Heart left ventricle (tissue), 16 donors: ENCODE data around the gene EFCAB5. TPM values are rescaled to one million over a fixed set of nuclear protein-coding genes. Genes with fewer than 3 reads are reported as not detected.

Source experiments
- ATAC-seq, 4 donors: fragments of 200-7000 bp; cut with Tn5 transposase; one replicate each; pipeline ENCODE4 v1.9.1; 2020 to 2022; ENCODE audit warnings: moderate library complexity in 4 of 4, mild to moderate bottlenecking in 3 of 4, moderate number of reproducible peaks in 1 of 4
- DNase-seq, 5 donors: peaks; one replicate each; pipeline ENCODE4 v3.0.0-alpha.2; 2020
- H3K27ac ChIP-seq, 12 donors: fragments of 200-600 bp; sonication (generic) in 4 of 12; one replicate each; pipeline versions ENCODE4 v1.5.0 to v1.8.0; 2016 to 2022; ENCODE audit warnings: mild to moderate bottlenecking in 2 of 12
- H3K27me3 ChIP-seq, 9 donors: fragments of 200-600 bp; sonication (generic) in 2 of 9; one replicate each; pipeline versions ENCODE4 v1.5.1 to v1.8.0; 2016 to 2022; ENCODE audit warnings: mild to moderate bottlenecking in 3 of 9
- H3K36me3 ChIP-seq, 9 donors: fragments of 200-600 bp; sonication (generic) in 2 of 9; one replicate each; pipeline versions ENCODE4 v1.5.0 to v1.8.0; 2018 to 2022; ENCODE audit warnings: mild to moderate bottlenecking in 2 of 9
- H3K4me1 ChIP-seq, 12 donors: fragments of 200-600 bp; sonication (generic) in 4 of 12; one replicate each; pipeline versions ENCODE4 v1.5.0 to v1.8.0; 2016 to 2022; ENCODE audit warnings: mild to moderate bottlenecking in 3 of 12
- H3K4me3 ChIP-seq, 12 donors: fragments of 200-600 bp; sonication (generic) in 4 of 12; one replicate each; pipeline versions ENCODE4 v1.5.0 to v1.8.0; 2017 to 2022; ENCODE audit warnings: mild to moderate bottlenecking in 9 of 12, moderate library complexity in 4 of 12
- H3K9me3 ChIP-seq, 12 donors: fragments of 200-600 bp; sonication (generic) in 4 of 12; one replicate each; pipeline versions ENCODE4 v1.5.0 to v1.8.0; 2016 to 2022; ENCODE audit warnings: mild to moderate bottlenecking in 1 of 12
- POLR2A ChIP-seq, 2 donors: fragments of 450-650 bp; IDR thresholded peaks; one replicate each; pipeline ENCODE4 v1.6.1; 2017; ENCODE audit warnings: antibody characterized with exemption in 2 of 2, mild to moderate bottlenecking in 2 of 2, moderate library complexity in 2 of 2
- WGBS, 4 donors: extraction: QIAGEN DNeasy Blood & Tissue Kit in 2 of 4; methylation state at CpG; one replicate each; pipeline versions ENCODE4 v1.1.5 to v1.1.7; 2013 to 2018; 5-methylcytosine and 5-hydroxymethylcytosine counted together
- intact Hi-C, 10 donors: fragments of 100-400 bp; cut with DNase I; formaldehyde crosslinking; loops; one replicate each; pipeline versions ENCODE4 v1.11.1 to v1.14.2; 2022
- polyA plus RNA-seq, 2 donors: library from polyadenylated mRNA; stranded (reverse); fragments of 200-250 nt; gene quantifications; one replicate each; pipeline ENCODE4 v1.2.3, GENCODE V29; 2013
- total RNA-seq, 9 donors: library from RNA; depleted of rRNA in 2 of 9; stranded (reverse); fragments of >200 nt in 2 of 9; fragmentation: NEBNext Ultra II Directional in 3 of 9; extraction: Animal tissue kit (Norgen Biotek cat#: 25700) in 3 of 9; gene quantifications; one replicate each; pipeline versions ENCODE4 v1.1.0 to v1.2.4, GENCODE V29; 2016 to 2023
- TF ChIP-seq, protein P1 (sequence below), 12 donors: fragments of 200-600 bp; sonication (generic) in 4 of 12; IDR thresholded peaks; one replicate each; pipeline versions ENCODE4 v1.5.0 to v1.8.0; 2018 to 2022; ENCODE audit warnings: antibody characterized with exemption in 12 of 12, mild to moderate bottlenecking in 5 of 12
- donor health status: ischemic (EF 13 %, LVEDD 7.1; RV severe dilation, severe dysfunction).
- donor health status: healthy with polysubstance abuse.
- donor health status: DM: no; HTN: yes; CAD: no.
- donor health status: DM: no; HTN: no; CAD: no.
- donor health status: ischemic (EF 25% LVEDD 6.9; RV normal size, moderate dysfunction).
- donor health status: ischemic (EF 25% LVEDD 5.7; RV mildly dilated, moderate dysfunction).
- donor health status: healthy.
- donor health status: DM: yes; HTN: yes; CAD: no.
- donor health status: ischemic (EF 35%, LVEDD 5.7; RV mildly dilated, moderate dysfunction).
- donor health status: nonischemic (EF 11% LVEDD 7.7; RV severe dilation, severe dysfunction).
- donor health status: DM: yes; HTN: yes; CAD: no.
- donor health status: PGD.
- donor health status: ischemic (EF 29% LVEDD 5.4; RV normal size, mild dysfunction).
- donor health status: nonischemic (EF 23%, LVEDD 6.1; RV moderate dilation, normal function).

Gene EFCAB5
- total and polyA plus RNA-seq, 11 donors: 0.01 to 1.2 (median 0.61) TPM; not detected in 6

DNA sequence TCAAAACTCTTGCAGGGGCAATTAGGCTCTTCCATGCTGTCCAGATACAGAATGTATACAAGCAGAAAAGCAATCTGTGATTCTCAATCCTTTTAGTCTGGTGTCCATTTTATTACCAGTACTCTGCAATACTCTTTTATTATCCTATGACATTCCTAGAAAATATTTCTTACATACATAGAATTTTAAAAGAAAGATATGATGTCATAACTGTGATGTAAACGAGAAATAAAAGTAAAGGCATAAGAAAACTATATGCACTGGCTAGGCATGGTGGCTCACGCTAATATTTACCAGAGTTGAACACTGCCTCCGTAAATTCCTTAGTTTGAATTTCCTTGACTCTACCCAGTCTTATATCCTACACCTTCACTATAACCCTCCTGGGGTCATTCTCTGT, 55.0 kb downstream of the EFCAB5 start:
- Histone ChIP-seq H3K4me3 (no peak overlapping the region), H3K36me3 (no peaks in the 10 kb centered on the region), H3K4me1 (no peaks in the 10 kb centered on the region), H3K27me3 (no peaks in the 10 kb centered on the region), H3K9me3 (peaks cover 0 to 10% (median 0%) of the 10 kb centered on the region in 12 donors), H3K27ac (no peak overlapping the region)
- TF ChIP-seq, protein P1, sequence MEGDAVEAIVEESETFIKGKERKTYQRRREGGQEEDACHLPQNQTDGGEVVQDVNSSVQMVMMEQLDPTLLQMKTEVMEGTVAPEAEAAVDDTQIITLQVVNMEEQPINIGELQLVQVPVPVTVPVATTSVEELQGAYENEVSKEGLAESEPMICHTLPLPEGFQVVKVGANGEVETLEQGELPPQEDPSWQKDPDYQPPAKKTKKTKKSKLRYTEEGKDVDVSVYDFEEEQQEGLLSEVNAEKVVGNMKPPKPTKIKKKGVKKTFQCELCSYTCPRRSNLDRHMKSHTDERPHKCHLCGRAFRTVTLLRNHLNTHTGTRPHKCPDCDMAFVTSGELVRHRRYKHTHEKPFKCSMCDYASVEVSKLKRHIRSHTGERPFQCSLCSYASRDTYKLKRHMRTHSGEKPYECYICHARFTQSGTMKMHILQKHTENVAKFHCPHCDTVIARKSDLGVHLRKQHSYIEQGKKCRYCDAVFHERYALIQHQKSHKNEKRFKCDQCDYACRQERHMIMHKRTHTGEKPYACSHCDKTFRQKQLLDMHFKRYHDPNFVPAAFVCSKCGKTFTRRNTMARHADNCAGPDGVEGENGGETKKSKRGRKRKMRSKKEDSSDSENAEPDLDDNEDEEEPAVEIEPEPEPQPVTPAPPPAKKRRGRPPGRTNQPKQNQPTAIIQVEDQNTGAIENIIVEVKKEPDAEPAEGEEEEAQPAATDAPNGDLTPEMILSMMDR (IDR thresholded peaks at IDR 0.05): no peak
- no peak for TF ChIP-seq POLR2A (IDR thresholded peaks at IDR 0.05)
- ATAC-seq (no peak), DNase-seq (no peak)
- 86 to 96% (median 92%) methylated on average over 3 of the region's 3 CpGs for WGBS, 4 donors
- intact Hi-C loops: no loop called here

DNA sequence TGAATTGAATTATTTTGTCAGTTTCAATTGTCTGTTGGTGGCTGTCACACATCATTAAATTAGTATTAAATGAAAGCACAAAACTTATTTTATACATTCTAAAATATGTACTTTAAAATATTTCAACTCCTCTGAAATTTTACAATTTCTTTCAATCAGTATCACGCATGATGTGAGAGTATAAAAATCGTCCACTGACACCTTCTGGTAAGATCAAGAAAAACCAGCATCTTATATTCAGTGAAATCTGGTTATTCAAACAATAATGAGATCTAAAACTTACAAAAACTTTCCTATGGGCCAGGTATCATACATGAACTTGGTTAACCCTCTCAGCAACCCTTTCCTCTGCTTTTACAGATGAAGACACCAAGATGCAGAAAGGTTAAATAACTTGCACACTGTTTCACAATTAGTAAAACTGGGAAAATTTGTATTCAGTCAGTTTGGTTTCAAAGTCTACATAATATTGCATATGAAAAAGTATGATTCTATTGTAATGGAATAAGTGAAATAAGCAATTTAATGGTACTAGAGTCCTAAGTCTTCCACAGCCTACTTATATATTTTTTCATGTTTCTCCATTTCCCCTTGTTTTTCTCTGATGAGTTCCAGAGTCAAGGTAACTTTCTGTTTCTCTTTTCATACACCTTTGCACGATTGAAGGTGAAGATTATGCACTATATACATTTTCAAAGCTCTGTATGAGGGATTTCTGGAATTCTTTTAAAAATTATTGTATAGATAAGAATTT, 58.7 kb downstream of the EFCAB5 start:
- Histone ChIP-seq H3K9me3 (no peaks in the 10 kb centered on the region), H3K36me3 (no peaks in the 10 kb centered on the region), H3K4me3 (no peak overlapping the region), H3K27ac (no peak overlapping the region), H3K4me1 (no peaks in the 10 kb centered on the region), H3K27me3 (no peaks in the 10 kb centered on the region)
- ATAC-seq: no peak
- WGBS, 4 donors: 68 to 78% (median 74%) methylated on average over 3 of the region's 3 CpGs
- intact Hi-C loops: loop anchor here in 1 of 10 donors (10.0 kb wide), 1 partner anchor 195 kb away; no protein-coding TSS in a partner anchor
- TF ChIP-seq POLR2A (IDR thresholded peaks at IDR 0.05): no peak
- TF ChIP-seq, protein P1 (IDR thresholded peaks at IDR 0.05): no peak
- no peak for DNase-seq

DNA sequence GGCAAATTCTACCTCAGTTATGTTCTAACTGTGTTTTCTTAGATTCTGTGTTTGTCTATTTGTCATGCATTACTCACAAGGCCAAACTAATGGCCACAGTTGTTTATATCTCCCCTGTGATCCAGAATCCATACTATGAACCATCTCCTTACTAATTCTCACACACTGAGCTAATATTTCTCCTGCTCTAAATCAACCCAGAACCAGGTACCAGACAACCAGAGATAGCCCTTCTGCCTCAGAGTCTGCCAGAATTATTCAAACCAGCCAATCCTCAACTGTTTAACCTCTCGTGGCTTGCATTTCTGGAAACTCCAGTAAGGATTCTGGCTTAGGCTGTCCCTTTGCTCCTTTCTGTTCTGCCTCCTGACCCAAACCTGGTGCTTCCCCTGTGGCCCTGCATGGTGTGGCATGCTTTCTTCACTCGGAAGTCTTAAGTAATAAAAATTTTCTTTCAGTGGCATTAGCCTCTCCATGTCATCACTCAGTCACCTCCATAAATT, 59.4 kb downstream of the EFCAB5 start:
- Histone ChIP-seq H3K9me3 (no peaks in the 10 kb centered on the region), H3K4me3 (no peak overlapping the region), H3K27ac (no peak overlapping the region), H3K4me1 (peaks cover 0 to 5% (median 0%) of the 10 kb centered on the region in 12 donors), H3K36me3 (no peaks in the 10 kb centered on the region), H3K27me3 (no peaks in the 10 kb centered on the region)
- DNase-seq (no peak), ATAC-seq (no peak)
- 59 to 67% (median 63%) methylated on average over 2 of the region's 2 CpGs for WGBS, 4 donors
- intact Hi-C loops: loop anchor here in 1 of 10 donors (10.0 kb wide), 1 partner anchor 196 kb away; no protein-coding TSS in a partner anchor
- TF ChIP-seq, protein P1 (IDR thresholded peaks at IDR 0.05): no peak
- no peak for TF ChIP-seq POLR2A (IDR thresholded peaks at IDR 0.05)

DNA sequence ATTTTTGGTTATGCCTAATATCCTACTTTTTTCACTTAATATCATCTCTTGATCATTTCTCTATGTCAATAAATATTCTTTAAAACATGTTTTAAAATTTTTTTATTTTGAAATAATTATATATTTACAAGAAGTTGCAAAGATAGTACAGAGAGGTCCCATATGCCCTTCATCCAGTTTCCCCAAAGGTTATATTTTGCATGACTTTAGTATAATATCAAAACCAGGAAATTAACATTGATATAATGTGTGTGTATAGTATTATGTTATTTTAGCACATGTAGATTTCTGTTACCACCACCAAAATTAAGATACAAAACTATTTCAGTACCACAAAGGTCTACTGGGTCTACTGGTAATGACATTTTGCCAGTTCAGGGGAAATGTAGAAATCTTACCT, 60.7 kb downstream of the EFCAB5 start:
- peaks cover 0 to 5% (median 0%) of the 10 kb centered on the region in 12 donors for H3K4me1 ChIP-seq
- DNase-seq (no peak), ATAC-seq (no peak)
- H3K9me3 ChIP-seq: no peaks in the 10 kb centered on the region
- H3K27ac ChIP-seq: no peak overlapping the region
- intact Hi-C loops: loop anchor here in 1 of 10 donors (10.0 kb wide), 1 partner anchor 197 kb away; no protein-coding TSS in a partner anchor
- no peaks in the 10 kb centered on the region for H3K36me3 ChIP-seq
- no peaks in the 10 kb centered on the region for H3K27me3 ChIP-seq
- no peak for TF ChIP-seq POLR2A (IDR thresholded peaks at IDR 0.05)
- TF ChIP-seq, protein P1 (IDR thresholded peaks at IDR 0.05): no peak
- no peak overlapping the region for H3K4me3 ChIP-seq
